IMR-90 (cell line): ENCODE data around the gene LY9. TPM values are rescaled to one million over a fixed set of nuclear protein-coding genes. Genes with fewer than 3 reads are reported as not detected.

Source experiments
- ATAC-seq: fragments of 200-7000 bp; cut with Tn5 transposase; 2 replicates; pipeline ENCODE4 v1.9.1; 2020; ENCODE audit warnings: low read depth, mild to moderate bottlenecking, moderate library complexity
- BruUV-seq: library from RNA; stranded (reverse); fragments of 400-500 nt; replicated peaks from 2 replicates; lab custom pipeline; 2021; lab: Mats Ljungman, UMichigan
- CTCF ChIA-PET: fragments of 300-600 bp; formaldehyde crosslinking; extraction: SDS; loops from one replicate; lab custom pipeline; 2021; ENCODE audit warnings: antibody characterized with exemption; lab: Yijun Ruan, JAX
- POLR2A ChIA-PET: fragments of 300-600 bp; sonication (Branson Sonifier 250); formaldehyde crosslinking; loops from one replicate; lab custom pipeline; 2022; ENCODE audit warnings: antibody characterized with exemption; ENCODE audit not compliant: unreplicated experiment; lab: Charles Lee
- DNase-seq: peaks from one replicate; pipeline ENCODE4 v3.0.0; 2013
- H2AFZ ChIP-seq: replicated peaks from 2 replicates; pipeline ENCODE3; 2013; ENCODE audit warnings: low read length, mild to moderate bottlenecking; ENCODE audit not compliant: poor library complexity
- H2AK5ac ChIP-seq: 2 replicates; pipeline ENCODE4 v1.6.1; 2013; ENCODE audit warnings: low read depth, low read length, inconsistent platforms
- H2AK9ac ChIP-seq: replicated peaks from 2 replicates; pipeline ENCODE3; 2013; ENCODE audit warnings: mild to moderate bottlenecking, low read depth, low read length, moderate library complexity; ENCODE audit not compliant: poor library complexity
- H2BK120ac ChIP-seq: 2 replicates; pipeline ENCODE4 v1.6.1; 2013; ENCODE audit warnings: low read depth, low read length, inconsistent platforms
- H2BK15ac ChIP-seq: 3 replicates; pipeline ENCODE4 v1.6.1; 2013; ENCODE audit warnings: low read depth, low read length, inconsistent platforms
- H2BK20ac ChIP-seq: 2 replicates; pipeline ENCODE4 v1.6.1; 2013; ENCODE audit warnings: low read depth, mild to moderate bottlenecking, inconsistent platforms, low read length, moderate library complexity
- H2BK5ac ChIP-seq: 2 replicates; pipeline ENCODE4 v1.6.1; 2013; ENCODE audit warnings: mild to moderate bottlenecking, low read depth, low read length, inconsistent platforms; ENCODE audit not compliant: poor library complexity, severe bottlenecking
- H3K14ac ChIP-seq: replicated peaks from 2 replicates; pipeline ENCODE4 v1.6.1; 2013; ENCODE audit warnings: low read depth, low read length, inconsistent platforms
- H3K18ac ChIP-seq: 2 replicates; pipeline ENCODE4 v1.6.1; 2013; ENCODE audit warnings: low read depth, low read length, control low read depth
- H3K23ac ChIP-seq: 2 replicates; pipeline ENCODE4 v1.6.1; 2013; ENCODE audit warnings: low read depth, low read length, inconsistent platforms
- H3K27ac ChIP-seq: 2 replicates; pipeline ENCODE4 v1.5.1; 2013; ENCODE audit warnings: mild to moderate bottlenecking, control low read depth, low read length; ENCODE audit not compliant: insufficient read depth
- H3K27me3 ChIP-seq: 2 replicates; pipeline ENCODE4 v1.6.1; 2013; ENCODE audit warnings: low read length; ENCODE audit not compliant: control insufficient read depth, insufficient read depth
- H3K36me3 ChIP-seq: 2 replicates; pipeline ENCODE4 v1.6.1; 2013; ENCODE audit warnings: low read length, mixed read lengths; ENCODE audit not compliant: control insufficient read depth, insufficient read depth
- H3K4ac ChIP-seq: 2 replicates; pipeline ENCODE4 v1.6.1; 2013; ENCODE audit warnings: low read depth, low read length, inconsistent platforms
- H3K4me1 ChIP-seq: 2 replicates; pipeline ENCODE4 v1.6.1; 2013; ENCODE audit warnings: low read length, mixed read lengths; ENCODE audit not compliant: control insufficient read depth, insufficient read depth
- H3K4me2 ChIP-seq: 2 replicates; pipeline ENCODE4 v1.6.1; 2013; ENCODE audit warnings: low read depth, mild to moderate bottlenecking, control low read depth, low read length, moderate library complexity
- H3K4me3 ChIP-seq: 2 replicates; pipeline ENCODE4 v1.5.1; 2013; ENCODE audit warnings: low read depth, mild to moderate bottlenecking, control low read depth, low read length, moderate library complexity; ENCODE audit not compliant: insufficient read depth
- H3K56ac ChIP-seq: 2 replicates; pipeline ENCODE4 v1.6.1; 2013; ENCODE audit warnings: low read length, inconsistent platforms; ENCODE audit not compliant: insufficient read depth; ENCODE audit errors: extremely low read depth
- H3K79me1 ChIP-seq, 2 experiments: 2 replicates each; pipeline ENCODE4 v1.6.1; 2013; ENCODE audit warnings: low read length in 2 of 2, inconsistent platforms in 1 of 2, low read depth in 1 of 2
- H3K9ac ChIP-seq: 2 replicates; pipeline ENCODE4 v1.6.1; 2013; ENCODE audit warnings: low read depth, low read length, control low read depth
- H3K9me1 ChIP-seq: 2 replicates; pipeline ENCODE4 v1.6.1; 2013; ENCODE audit warnings: low read length, inconsistent platforms; ENCODE audit not compliant: insufficient read depth
- H3K9me3 ChIP-seq: 2 replicates; pipeline ENCODE4 v1.6.1; 2013; ENCODE audit warnings: low read length; ENCODE audit not compliant: control insufficient read depth, insufficient read depth
- H4K20me1 ChIP-seq: 2 replicates; pipeline ENCODE4 v1.6.1; 2013; ENCODE audit warnings: low read length, inconsistent platforms; ENCODE audit not compliant: insufficient read depth
- H4K5ac ChIP-seq: 2 replicates; pipeline ENCODE4 v1.6.1; 2013; ENCODE audit warnings: mild to moderate bottlenecking, low read depth, low read length, control low read depth
- H4K8ac ChIP-seq, 2 experiments: 2 replicates each; pipeline ENCODE4 v1.6.1; 2013; ENCODE audit warnings: low read depth in 2 of 2, low read length in 2 of 2, control low read depth in 1 of 2, inconsistent platforms in 1 of 2
- H4K91ac ChIP-seq: 2 replicates; pipeline ENCODE4 v1.6.1; 2013; ENCODE audit warnings: low read depth, low read length, inconsistent platforms; ENCODE audit not compliant: insufficient read depth
- BHLHE40 ChIP-seq: fragments of 150-350 bp; IDR thresholded peaks from 2 replicates; pipeline ENCODE4 v1.6.1; 2016; ENCODE audit warnings: mild to moderate bottlenecking, low read depth, low read length
- CEBPB ChIP-seq: IDR thresholded peaks from 2 replicates; pipeline ENCODE4 v1.6.1; 2012; ENCODE audit warnings: low read depth, low read length, improper control_type of control experiment
- CHD1 ChIP-seq: IDR thresholded peaks from 2 replicates; pipeline ENCODE4 v1.6.1; 2012; ENCODE audit warnings: low read depth, low read length, improper control_type of control experiment
- FOS ChIP-seq: fragments of 150-350 bp; IDR thresholded peaks from 2 replicates; pipeline ENCODE4 v1.6.1; 2016; ENCODE audit warnings: low read depth, low read length
- MAFK ChIP-seq: IDR thresholded peaks from 2 replicates; pipeline ENCODE4 v1.6.1; 2012; ENCODE audit warnings: low read depth, low read length, improper control_type of control experiment
- MAZ ChIP-seq: IDR thresholded peaks from 2 replicates; pipeline ENCODE4 v1.6.1; 2012; ENCODE audit warnings: low read depth, mild to moderate bottlenecking, low read length, improper control_type of control experiment, moderate library complexity, borderline replicate concordance
- MXI1 ChIP-seq: IDR thresholded peaks from 2 replicates; pipeline ENCODE4 v1.6.1; 2012; ENCODE audit warnings: low read depth, mild to moderate bottlenecking, low read length, moderate library complexity, borderline replicate concordance
- NFE2L2 ChIP-seq: fragments of 150-350 bp; IDR thresholded peaks from 2 replicates; pipeline ENCODE4 v1.6.1; 2016; ENCODE audit warnings: low read depth, mild to moderate bottlenecking, low read length
- POLR2A ChIP-seq: IDR thresholded peaks from 2 replicates; pipeline ENCODE4 v1.6.1; 2012; ENCODE audit warnings: mild to moderate bottlenecking, low read depth, low read length
- RAD21 ChIP-seq: IDR thresholded peaks from 2 replicates; pipeline ENCODE4 v1.6.1; 2012; ENCODE audit warnings: low read length, improper control_type of control experiment
- RCOR1 ChIP-seq: IDR thresholded peaks from 2 replicates; pipeline ENCODE4 v1.6.1; 2012; ENCODE audit warnings: mild to moderate bottlenecking, low read length, improper control_type of control experiment; ENCODE audit not compliant: insufficient replicate concordance
- RFX5 ChIP-seq: IDR thresholded peaks from 2 replicates; pipeline ENCODE4 v1.8.0; 2012; ENCODE audit warnings: low read depth, mild to moderate bottlenecking, low read length, moderate library complexity
- SMC3 ChIP-seq: fragments of 150-350 bp; IDR thresholded peaks from 2 replicates; pipeline ENCODE4 v1.6.1; 2016; ENCODE audit warnings: low read depth, mild to moderate bottlenecking, antibody characterized with exemption, low read length, moderate library complexity
- USF2 ChIP-seq: fragments of 150-350 bp; IDR thresholded peaks from 2 replicates; pipeline ENCODE4 v1.6.1; 2017; ENCODE audit warnings: mild to moderate bottlenecking, antibody characterized with exemption, low read length, low read depth
- WGBS, 2 experiments: methylation state at CpG; one replicate each; pipeline versions ENCODE4 v1.1.5 to v1.1.7; 2013; ENCODE audit warnings: missing lambda C conversion rate in 2 of 2; ENCODE audit not compliant: insufficient read length in 1 of 2; ENCODE audit errors: extremely low coverage in 2 of 2; 5-methylcytosine and 5-hydroxymethylcytosine counted together
- dilution Hi-C: fragments of 300-500 bp; cut with HindIII; formaldehyde crosslinking; loops from one replicate; pipeline ENCODE4 v1.14.3; 2018; ENCODE audit warnings: low sequenced_read_pairs; ENCODE audit not compliant: unreplicated experiment
- in situ Hi-C: fragments of 300-500 bp; cut with MboI; formaldehyde crosslinking; loops from 3 replicates; pipeline ENCODE4 v1.14.3; 2019; ENCODE audit warnings: low sequenced_read_pairs, inconsistent platforms, mixed read lengths
- intact Hi-C: fragments of 100-400 bp; cut with micrococcal nuclease; formaldehyde crosslinking; loops from 2 replicates; pipeline ENCODE4 v1.10.0; 2022
- polyA plus RNA-seq, 3 experiments: library from polyadenylated mRNA; depleted of rRNA; stranded (reverse); fragments of >200 nt; gene quantifications; 2 replicates each; pipeline ENCODE4 v1.2.3, GENCODE V29; 2012; ENCODE audit warnings: low replicate concordance in 1 of 3
- total RNA-seq: library from RNA; depleted of rRNA; stranded (reverse); fragments of >200 nt; gene quantifications from 2 replicates; pipeline ENCODE4 v1.2.3, GENCODE V29; 2012
- TF ChIP-seq, protein P1 (sequence below): conservative IDR thresholded peaks from 2 replicates; pipeline ENCODE4 v1.5.1; 2012; ENCODE audit warnings: mild to moderate bottlenecking, low read depth, low read length, improper control_type of control experiment
- TF ChIP-seq, protein P2 (sequence below): fragments of 150-350 bp; IDR thresholded peaks from 2 replicates; pipeline ENCODE4 v1.6.1; 2016; ENCODE audit warnings: low read depth, mild to moderate bottlenecking, low read length, moderate library complexity, borderline replicate concordance

Gene LY9
- total and polyA plus RNA-seq, 2 of the 4 experiments (the other 2 are of a cell fraction), result not detected

DNA sequence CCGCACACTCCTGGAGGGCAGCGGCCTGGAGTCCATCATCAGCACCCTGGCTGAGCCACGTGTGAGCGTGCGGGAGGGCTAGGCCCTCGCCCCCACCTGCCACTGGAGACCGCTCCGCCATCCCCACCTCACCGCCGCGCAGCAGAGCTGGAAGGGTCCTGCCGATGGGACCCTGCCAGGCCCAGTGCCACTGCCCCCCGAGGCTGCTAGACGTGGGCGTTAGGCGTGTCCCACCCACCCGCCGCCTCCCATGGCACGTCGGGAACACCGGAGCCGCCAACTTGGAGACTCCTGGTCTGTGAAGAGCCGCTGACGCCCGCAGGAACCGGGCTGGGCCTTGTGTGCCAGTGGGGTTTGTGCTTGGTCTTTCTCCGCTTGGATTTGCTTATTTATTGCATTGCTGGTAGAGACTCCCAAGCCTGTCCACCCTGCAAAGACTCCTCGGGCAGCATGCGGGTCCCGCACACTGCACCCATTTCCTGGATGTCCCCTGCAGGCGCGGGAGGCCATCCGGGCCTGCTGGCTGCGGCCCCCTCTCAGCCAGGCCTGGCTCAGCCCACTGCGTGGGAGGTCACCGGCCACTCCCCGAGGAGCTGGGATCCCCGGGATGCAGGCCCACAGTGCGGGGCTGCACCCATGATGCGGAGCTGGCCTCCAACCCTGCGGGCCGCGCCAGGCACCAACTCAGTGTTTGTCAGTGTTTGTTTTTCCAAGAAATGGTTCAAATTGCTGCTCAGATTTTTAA, 6.0 kb downstream of the LY9 start:
- Histone ChIP-seq H3K4ac (no peak overlapping the region), H3K4me3 (no peak overlapping the region), H2BK20ac (no peak overlapping the region), H2BK120ac (no peak overlapping the region), H3K4me2 (no peak overlapping the region), H4K5ac (no peak overlapping the region), H3K23ac (no peak overlapping the region), H3K9me3 (no peaks in the 10 kb centered on the region), H4K20me1 (no peaks in the 10 kb centered on the region), H2AK5ac (no peak overlapping the region), H3K79me1 (no peaks in the 10 kb centered on the region), H2BK15ac (no peak overlapping the region), H3K36me3 (no peaks in the 10 kb centered on the region), H3K4me1 (no peaks in the 10 kb centered on the region), H3K9ac (no peak overlapping the region), H2BK5ac (no peak overlapping the region), H3K9me1 (no peaks in the 10 kb centered on the region), H2AFZ (peak overlapping the region; percentile 21), H3K56ac (no peak overlapping the region), H3K18ac (no peak overlapping the region), H4K91ac (no peak overlapping the region), H3K27me3 (no peaks in the 10 kb centered on the region), H2AK9ac (no peak overlapping the region), H3K14ac (no peak overlapping the region), H3K27ac (no peak overlapping the region), H4K8ac (no peak overlapping the region)
- dilution Hi-C loops, result no loop called here
- TF ChIP-seq RAD21, result no peak
- no peak for TF ChIP-seq BHLHE40
- TF ChIP-seq FOS, result no peak
- no peak for TF ChIP-seq MAFK
- no peak for TF ChIP-seq RFX5
- TF ChIP-seq USF2, result no peak
- TF ChIP-seq POLR2A, result no peak
- no peak for TF ChIP-seq CHD1
- no peak for TF ChIP-seq NFE2L2
- TF ChIP-seq, protein P1, sequence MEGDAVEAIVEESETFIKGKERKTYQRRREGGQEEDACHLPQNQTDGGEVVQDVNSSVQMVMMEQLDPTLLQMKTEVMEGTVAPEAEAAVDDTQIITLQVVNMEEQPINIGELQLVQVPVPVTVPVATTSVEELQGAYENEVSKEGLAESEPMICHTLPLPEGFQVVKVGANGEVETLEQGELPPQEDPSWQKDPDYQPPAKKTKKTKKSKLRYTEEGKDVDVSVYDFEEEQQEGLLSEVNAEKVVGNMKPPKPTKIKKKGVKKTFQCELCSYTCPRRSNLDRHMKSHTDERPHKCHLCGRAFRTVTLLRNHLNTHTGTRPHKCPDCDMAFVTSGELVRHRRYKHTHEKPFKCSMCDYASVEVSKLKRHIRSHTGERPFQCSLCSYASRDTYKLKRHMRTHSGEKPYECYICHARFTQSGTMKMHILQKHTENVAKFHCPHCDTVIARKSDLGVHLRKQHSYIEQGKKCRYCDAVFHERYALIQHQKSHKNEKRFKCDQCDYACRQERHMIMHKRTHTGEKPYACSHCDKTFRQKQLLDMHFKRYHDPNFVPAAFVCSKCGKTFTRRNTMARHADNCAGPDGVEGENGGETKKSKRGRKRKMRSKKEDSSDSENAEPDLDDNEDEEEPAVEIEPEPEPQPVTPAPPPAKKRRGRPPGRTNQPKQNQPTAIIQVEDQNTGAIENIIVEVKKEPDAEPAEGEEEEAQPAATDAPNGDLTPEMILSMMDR, result no peak
- TF ChIP-seq MAZ, result no peak
- TF ChIP-seq SMC3, result no peak
- TF ChIP-seq MXI1, result no peak
- TF ChIP-seq CEBPB, result no peak
- no peak for TF ChIP-seq RCOR1
- TF ChIP-seq, protein P2, sequence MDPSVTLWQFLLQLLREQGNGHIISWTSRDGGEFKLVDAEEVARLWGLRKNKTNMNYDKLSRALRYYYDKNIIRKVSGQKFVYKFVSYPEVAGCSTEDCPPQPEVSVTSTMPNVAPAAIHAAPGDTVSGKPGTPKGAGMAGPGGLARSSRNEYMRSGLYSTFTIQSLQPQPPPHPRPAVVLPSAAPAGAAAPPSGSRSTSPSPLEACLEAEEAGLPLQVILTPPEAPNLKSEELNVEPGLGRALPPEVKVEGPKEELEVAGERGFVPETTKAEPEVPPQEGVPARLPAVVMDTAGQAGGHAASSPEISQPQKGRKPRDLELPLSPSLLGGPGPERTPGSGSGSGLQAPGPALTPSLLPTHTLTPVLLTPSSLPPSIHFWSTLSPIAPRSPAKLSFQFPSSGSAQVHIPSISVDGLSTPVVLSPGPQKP, result no peak
- POLR2A ChIA-PET, result no interaction called here
- in situ Hi-C loops, result no loop called here
- CTCF ChIA-PET, result no interaction called here
- WGBS, 2 experiments, result 73% methylated on average over 20 of the region's 43 CpGs; no CpG with 5 or more reads in 1 of the 2 experiments
- intact Hi-C loops, result no loop called here
- DNase-seq, result no peak
- no TSS peak for BruUV-seq
- no peak for ATAC-seq
